AG08395 (cell line): ENCODE results near the gene ASB2.

Experiments used
- DNase-seq: peaks from one replicate; pipeline ENCODE4 v3.0.0; 2012; ENCODE audit warnings: mixed read lengths, low spot score

Gene ASB2

DNA sequence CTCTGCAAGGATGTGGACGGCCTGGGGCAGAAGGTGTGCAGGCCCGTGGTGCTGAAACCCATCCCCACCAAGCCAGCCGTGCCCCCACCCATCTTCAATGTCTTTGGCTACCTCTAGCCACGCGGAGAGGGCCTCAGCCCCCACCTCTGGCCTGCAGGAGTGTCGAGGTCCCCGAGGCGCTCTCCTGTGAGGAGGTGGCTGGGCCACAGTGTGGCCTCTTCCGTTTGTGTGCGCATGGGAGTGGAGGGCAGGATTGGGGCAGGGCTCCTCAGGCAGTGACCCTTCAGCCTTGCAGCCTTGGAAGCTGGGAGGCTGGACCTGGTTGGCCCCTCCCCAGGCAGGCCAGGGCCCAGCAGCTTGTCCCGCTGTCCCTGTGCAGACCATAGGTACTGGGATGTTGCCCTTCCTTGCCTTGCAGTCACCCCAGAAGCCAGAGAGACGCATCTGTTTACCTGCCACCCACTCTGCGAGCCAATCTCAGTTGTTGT, 47.3 kb downstream of the ASB2 start:
- no peak for DNase-seq

DNA sequence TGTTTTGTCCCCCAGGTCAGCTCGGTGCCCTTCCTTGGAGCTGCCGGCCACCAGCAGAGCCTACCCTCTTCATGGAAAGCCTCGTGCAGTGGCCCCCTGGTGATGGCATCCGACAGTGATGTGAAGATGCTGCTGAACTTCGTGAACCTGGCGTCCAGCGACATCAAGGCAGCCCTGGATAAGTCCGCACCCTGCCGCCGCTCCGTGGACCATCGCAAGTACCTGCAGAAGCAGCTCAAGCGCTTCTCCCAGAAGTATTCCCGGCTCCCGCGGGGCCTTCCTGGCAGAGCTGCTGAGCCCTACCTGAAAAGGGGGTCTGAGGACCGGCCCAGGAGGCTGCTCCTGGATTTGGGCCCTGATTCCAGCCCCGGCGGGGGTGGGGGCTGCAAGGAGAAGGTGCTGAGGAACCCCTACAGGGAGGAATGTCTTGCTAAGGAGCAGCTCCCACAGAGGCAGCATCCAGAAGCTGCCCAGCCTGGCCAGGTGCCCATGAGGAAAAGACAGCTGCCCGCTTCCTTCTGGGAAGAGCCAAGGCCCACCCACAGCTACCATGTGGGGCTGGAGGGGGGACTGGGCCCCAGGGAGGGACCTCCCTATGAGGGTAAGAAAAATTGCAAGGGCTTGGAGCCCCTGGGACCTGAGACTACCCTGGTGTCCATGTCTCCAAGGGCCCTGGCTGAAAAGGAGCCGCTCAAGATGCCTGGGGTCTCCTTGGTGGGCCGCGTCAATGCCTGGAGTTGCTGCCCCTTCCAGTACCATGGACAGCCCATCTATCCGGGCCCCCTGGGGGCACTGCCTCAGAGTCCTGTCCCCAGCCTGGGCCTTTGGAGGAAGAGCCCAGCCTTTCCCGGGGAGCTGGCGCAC, 48.0 kb downstream of the ASB2 start:
- DNase-seq, result no peak

DNA sequence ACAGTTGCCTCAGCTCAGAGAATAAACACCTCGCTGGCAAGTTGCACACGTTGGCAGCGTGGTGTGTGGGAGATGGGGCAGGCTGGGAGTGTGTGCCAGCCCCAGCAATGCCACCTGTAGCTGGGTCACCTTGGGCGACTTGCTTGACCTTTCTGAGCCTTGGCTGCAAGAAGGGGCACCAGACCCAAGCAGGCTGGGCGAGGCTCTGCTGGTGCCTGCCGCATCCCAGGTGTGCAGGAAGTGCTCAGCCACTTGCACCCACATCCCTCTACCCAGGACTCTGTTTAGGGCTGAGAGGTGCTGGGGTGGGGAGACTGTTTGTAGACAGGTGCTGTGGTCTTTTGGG, 48.6 kb downstream of the ASB2 start:
- no peak for DNase-seq

DNA sequence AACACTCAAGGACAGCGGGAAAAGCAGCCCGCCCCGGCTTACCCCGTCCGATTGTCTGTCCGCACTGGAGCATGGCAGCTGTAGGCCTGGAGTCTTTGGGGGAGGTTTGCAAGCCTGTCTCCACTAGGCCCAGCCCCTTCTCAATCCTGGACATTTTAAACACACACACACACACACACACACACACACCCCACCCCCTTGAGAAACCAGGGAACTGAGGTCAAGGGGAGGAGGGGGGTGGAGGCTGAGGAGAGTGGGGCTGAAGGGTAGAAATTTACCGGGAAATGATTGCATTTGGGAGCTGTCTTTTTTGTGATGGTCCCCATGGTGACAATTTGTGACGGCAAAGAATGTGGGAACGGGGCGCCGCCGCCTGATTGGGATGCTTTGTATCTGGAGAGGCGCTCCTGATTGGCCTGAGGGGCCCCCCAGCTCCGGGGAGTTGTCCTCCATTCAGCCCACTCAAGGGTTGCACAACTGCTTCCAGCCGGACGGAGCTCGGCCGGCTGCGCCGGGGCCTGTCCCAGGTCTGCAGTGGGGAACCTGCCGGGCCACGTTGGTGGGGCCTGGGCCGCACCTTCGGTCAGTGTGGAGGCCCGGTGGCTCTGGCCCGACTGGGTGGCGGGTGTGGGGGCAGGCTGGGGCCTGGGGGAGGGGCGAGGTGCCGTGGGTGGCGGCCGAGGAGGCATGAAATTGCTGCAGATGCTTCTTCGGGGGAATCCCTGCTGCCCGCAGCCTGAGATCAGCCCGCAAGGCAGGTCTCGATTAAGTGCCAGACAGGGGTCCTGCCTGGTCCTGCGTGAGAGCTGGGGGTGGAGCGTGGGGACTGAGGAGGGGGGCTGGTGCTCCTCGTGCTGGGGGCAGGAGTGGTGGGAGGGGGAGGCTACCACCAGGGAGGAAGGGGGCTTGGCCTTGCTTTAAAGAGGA, 49.2 kb downstream of the ASB2 start, which contains the start of gene FAM181A:
Gene FAM181A, plus strand, starts transcription at position 472 of the 927 bp plus-strand sequence. CDS start 942 bp downstream, outside the sequence.
- DNase-seq, result no peak

DNA sequence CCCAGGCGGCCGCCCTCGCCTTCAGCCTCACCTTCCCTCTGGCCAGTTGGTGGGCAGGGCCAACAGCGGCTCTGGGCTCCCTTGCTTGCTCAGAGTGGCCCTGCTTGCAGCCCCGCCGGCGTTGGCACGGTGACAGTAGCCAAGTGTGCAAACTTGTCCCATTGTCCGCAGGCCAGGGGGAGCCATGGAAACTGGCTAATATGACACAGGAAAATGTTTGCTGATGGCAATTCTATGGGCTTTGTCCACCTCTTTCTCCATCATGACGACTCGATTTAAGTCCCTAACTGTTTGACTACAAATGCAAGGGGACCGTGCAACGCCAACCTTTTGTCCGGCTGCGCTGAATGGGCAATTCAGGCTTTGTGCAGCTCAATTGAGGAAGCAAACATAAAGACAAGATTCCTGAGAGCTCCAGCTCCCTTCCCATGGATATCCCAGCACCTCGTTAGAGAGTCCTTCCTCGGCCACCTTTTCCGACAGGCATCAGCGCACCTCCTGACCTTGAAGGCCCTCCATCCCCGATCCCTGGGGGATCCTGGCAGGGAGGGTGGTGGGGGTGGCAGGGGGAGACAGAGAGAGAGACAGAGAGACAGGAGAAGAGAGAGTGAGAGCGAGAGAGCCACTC, 50.0 kb downstream of the ASB2 start:
- no peak for DNase-seq

DNA sequence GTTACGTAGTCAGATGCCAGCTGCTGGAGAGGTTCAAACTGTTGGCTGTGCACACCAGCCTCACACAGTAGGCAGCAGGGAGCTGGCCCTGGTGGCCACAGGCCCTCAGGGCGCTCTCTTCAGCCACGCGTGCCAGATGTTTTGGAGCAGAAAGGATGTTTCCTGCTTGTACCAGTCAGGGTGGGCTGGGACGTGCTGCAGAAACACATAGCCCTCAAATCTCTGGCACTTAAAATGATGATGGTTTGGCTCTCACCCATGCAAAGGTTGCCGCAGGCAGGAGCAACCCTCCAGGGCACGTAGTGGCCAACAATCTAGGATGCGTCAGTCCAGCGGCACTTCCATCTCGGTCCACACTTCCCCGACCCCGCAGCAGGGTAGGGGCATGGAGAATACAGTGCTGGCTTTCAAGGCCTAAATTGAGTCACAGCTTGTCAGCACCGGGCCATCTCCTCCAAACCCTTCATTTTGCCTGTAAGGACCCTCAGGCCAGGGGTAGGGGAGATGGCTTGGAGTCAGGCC, 50.9 kb downstream of the ASB2 start:
- no peak for DNase-seq

DNA sequence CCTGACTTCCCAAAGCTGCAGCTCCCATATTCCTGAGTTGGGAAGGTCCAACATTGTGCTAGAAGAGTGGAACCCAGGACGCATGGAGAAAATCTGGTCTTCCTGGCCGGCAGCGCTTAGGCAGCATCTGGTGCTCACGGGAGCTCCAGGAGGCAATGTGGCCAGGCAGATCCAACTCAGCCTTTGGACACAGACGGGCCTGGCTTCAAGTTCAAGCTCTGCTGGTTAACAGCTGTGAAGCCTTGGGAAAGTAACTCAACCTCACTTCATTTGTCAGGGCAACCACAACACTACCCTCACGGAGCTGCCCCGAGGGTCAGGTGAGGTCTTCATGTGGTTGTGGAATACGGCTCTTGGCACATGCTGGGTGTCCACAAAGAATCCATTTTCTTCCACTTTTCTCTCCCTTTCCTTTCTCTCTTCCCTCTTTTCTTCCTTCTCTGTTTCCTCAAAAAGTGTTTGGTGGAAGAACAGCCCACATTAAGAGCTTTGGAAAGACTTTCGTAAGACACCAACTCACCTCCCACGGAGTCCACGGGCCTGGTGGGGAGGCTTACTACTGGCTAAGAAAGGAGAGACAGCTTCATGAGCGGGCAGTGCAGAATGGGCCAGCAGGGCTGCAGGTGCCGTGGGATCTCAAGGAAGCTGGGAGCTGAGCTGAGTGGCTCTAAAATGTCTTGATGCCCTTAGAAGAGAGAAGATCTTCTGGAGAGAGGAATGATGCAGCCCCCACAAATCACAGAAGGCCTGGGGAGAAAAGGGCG, 51.6 kb downstream of the ASB2 start:
- no peak for DNase-seq

DNA sequence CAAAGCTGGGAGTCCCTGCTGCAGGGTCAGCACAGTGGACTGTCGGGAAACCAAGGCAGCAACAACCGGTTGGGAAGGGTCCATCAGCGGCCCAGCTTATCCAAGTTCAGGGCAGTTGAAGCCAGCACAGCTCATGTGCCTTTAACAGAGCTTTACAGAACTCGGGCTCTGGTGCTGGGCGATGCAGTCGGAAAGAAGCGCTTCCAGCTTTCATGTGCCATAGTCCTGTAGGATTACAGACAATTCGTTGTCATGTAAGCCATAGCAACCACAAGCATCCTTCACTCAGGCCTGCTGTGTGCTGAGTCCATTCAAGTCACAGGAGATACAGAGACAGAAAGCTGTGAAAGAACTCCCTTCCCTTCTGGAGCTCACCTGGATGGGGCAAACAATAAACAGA, 52.7 kb downstream of the ASB2 start:
- no peak for DNase-seq

DNA sequence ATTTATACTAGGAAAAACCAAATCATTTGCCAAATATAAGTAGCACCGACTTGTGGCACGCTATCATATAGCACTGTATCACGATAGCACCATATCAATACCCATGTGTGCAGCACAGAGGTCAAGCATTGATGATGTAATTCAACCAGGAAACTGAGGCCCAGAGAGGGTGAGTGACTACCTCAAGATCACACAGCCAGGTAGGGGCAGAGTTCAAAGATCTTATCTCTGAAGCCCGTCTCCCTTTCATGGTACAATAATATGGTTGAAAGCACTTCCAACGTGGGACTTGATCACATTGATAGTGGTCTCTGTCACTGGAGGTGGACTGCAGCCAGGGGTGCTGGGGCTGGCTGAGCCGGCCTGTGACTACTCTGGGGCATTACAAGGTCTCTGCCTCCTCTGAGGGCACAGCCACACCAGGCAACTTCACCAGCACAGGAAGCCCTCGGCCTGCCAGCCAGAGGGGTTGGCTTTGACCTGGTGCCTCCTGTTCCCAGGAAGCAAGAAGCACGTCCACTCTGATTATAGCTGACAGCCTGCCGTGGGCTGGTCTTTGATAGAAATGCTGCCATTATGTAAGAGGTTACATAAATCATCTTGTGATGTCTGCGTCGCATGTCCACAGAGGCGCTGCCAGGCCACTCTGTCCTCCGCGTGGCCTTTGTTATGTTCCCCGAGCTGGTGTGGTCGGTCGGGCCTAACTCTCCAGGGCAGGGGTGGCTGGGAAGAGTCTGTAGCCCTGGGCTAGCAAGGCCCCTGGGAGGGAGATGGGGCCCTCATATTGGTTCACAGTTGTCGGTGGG, 55.2 kb downstream of the ASB2 start:
- no peak for DNase-seq

DNA sequence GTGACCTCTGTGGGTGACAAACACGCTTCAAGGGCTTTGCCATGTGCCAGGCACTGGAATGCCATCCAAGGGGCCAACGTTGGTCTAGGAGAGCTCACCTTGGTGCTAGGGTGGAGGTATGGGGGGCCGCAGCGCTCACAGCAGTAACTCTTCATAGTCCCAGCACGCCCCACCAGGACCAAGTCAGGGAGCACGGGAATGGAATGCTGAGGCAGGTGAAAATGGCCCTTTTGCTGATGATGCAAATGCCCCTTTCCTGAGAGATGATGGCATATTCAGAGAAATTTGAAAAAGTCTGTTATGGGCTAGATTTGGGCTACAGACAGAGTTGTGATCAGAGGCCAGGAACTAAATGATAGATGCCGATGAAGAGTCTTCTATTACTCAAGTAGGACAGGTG, 59.2 kb downstream of the ASB2 start:
- DNase-seq, result no peak

DNA sequence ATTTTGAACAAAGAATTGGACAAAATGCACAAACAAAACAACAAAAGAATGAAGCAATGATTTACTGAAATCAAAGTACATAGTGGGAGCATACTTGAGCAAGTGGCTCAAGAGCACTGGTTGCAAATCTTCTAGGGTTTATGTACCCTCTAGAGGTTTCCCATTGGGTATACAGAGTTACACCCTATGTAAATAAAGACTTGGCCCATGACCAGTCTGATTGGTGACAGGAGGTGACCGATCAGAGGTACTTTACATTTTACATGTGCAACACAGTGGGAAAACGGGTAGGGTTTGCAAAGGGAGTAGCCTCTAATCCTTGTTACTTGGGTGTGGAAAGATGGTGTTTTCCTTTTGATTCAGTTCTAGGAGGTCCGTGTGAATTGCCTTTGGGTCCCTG, 59.9 kb downstream of the ASB2 start:
- no peak for DNase-seq

DNA sequence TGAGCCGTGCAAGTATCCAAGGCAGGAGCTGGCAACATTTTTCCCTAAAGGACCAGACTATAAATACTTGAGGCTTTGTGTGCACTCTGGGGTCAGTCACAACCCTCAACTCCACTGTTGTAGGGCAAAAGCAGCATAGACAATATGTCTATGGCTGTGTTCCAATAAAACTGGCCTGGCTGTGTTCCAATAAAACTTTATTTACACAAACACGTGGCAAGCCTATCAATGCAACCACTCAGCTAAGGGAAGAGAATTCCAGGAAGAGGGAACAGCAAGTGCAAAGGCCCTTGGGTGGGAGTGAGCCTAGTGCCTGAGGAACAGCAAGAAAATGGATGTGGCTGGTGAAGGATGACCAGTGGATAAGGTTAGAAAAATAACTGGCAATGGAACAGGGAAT, 60.6 kb downstream of the ASB2 start:
- no peak for DNase-seq

DNA sequence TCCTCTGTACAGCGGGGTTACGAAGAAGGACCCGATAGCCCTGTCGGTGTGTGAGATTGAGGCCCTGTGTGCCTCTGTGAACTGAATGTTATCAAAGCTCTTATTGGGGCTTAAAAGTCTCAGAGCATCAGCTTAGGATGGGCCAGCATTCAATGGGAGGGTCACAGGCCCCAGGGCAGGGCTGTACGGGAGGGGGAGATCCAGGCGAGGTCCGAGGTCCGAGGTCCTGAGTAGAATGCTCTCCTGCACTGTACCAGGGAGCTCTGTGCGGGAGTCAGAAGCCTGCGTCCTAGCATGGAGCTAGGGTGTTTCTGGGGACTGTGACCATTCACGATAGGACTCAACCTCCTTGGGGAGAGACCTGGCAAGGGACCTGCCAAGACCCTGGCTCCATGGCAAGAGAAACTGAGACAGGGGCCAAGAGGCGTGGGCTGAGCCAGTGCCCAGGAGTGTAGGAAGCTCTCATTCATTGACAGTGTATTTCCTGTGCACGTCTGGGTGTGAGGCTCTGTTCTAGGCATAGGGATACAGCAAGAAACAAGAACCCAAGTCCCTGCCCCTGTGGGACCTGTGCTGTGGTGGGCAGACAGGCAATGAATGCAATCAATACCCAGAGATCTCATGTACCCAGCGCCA, 61.2 kb downstream of the ASB2 start:
- DNase-seq, result no peak

DNA sequence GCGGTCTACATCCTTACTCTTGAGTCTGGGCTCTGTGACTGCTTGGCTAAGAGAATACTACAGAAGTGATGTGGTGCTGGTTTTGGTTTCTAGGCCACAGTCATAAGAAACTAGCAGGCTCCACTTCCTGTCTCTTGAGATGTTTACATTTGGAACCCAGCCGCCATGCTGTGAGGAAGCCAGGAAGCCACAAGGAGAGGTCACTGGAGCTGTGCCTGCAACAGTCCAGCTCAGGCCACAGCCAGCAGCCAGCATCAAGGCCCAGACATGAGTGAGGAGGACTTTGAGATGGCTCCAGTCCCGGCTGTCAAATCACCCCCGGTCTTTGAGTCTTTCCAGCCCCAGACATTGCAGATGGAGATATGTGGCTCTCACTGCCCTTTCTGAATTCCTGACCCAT, 62.1 kb downstream of the ASB2 start:
- DNase-seq, result no peak

DNA sequence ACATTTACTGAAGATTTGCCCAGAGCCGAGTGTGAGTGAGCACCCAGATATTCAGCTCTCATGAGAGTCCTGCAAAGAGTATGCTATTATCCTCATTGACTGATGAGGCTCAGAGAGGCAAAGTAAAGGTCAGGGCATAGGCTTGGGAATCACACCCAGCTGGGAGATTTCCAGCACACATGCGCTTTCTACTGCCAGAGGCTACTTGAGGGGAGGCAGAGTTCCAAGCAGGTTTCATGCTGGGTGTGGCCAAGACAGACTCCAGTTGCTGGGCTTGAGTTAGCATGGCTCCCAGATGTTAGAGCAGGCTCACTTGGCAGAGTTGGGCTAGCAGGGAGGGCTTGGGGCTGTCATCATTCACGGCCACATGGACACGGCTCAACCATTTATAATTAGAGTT, 63.6 kb downstream of the ASB2 start:
- DNase-seq, result no peak

DNA sequence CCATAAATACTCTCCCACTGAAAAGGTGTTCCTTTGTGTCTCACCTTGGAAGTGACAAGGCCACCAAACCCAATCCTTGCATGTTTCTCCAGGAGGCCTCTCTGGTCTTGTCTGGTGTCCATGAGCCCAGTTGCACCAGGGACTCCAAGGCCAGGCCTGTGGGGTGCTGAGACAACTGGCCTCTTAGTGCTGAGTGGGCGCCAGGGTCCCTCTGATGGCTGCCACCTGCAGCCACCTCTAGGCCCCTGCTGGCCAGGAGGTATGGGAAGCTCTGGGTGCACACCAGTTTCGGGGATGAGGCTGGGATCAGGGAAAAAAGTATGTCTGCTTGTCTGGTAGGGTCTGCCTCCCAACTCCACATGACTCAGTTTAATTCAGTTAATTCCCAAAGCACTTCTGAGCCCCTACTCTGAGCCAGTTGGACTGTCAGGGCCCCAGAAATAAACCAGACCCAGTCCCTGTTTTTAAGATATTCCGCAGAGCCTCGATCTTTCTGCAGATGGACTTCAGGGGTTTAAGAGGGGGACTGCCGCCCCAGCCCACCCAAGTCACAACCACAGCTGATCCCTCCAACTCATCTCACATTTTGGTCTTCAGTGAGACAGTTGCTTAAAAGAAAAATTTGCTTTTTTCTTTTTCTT, 64.3 kb downstream of the ASB2 start:
- DNase-seq, result no peak

DNA sequence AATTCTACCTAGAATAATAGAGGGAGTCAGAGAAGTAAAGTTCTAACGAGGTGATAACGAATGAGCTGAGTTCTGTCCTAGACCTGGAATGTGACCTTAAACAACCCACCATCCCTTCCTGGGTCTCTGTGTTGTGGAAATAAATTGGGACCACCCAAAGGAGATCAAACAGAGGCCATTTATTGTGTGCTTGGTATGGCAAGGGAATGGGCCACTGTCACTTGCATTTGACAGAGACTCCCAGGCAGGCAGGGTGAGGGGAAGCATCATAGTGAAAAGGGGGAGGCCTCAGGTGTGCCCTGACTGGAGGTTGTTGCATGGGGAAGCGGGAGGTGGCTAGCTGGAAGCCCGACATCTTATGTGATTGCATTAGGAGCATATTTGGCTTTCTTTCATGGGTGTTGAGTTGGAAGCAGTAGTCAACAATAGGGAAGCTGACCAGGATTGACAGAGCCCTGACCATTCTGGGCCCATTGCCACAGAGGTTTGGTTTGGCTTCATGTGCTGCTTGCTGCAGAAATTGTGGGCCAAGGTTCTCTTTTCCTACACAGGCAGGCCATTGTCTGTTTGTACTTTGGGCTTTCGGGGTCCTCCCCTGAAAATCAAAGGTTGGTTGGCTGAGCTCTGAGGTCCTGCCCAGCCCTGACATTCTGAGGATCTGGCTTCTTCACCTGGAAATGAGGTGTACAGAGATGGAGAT, 66.8 kb downstream of the ASB2 start:
- DNase-seq, result no peak

DNA sequence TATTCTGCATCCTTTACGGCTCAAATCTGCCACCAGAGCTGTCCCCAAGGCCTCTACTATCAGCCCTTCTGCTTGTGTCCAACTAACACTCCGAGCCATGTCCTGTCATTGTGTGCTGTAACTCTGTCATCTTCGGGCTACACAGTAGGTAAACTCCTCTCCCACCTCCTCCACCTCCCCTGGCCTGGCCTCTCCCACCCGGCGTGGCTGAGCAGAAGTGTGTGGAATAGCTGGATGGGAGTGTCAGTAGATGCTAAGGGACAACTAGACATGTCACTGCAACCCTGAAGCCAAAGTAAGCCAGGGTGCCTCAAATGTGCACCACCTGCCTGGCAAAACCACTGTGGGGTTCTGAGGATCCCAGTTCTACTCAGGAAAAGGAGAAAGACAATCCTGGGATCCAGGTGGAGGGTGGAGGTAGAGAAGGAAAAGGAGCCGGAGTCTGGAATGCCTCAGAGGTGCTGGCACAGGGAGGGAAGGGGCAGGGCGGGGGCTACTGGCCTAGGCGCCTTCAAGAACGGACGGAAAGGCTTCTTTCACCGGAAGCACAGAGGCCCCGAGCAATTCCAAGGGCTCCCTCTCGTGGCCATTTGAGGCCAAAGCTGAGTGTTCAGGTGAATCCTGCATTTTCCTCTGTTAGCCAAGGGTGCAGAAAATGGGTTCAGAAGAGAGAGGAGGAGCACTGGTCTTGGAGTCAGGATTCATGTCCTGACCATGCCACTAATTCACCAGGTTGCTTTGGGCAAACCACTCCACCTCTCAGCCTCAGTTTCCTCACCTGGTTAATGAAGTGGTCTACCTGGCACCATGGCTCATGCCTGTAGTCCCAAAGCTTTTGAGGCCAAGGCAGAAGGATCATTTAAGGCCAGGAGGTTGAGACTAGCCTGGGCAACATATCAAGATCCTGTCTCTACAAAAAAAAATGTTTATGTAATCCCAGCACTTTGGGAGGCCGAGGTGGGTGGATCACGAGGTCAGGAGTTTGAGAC, 69.7 kb downstream of the ASB2 start:
- DNase-seq, result peak; percentile 56
